ENCODE data around the gene HBG1.
"Not testable (repeated sequence)": the region's sequence is repeated elsewhere in the genome, so short reads cannot be mapped to it uniquely, and the experiment has no call there.

Gene HBG1

GRCh38 chr11:5258543-5259262, 9.0 kb upstream of the HBG1 start:
- H3K27ac ChIP-seq, result no peak overlapping the region
- TF ChIP-seq, protein P1, sequence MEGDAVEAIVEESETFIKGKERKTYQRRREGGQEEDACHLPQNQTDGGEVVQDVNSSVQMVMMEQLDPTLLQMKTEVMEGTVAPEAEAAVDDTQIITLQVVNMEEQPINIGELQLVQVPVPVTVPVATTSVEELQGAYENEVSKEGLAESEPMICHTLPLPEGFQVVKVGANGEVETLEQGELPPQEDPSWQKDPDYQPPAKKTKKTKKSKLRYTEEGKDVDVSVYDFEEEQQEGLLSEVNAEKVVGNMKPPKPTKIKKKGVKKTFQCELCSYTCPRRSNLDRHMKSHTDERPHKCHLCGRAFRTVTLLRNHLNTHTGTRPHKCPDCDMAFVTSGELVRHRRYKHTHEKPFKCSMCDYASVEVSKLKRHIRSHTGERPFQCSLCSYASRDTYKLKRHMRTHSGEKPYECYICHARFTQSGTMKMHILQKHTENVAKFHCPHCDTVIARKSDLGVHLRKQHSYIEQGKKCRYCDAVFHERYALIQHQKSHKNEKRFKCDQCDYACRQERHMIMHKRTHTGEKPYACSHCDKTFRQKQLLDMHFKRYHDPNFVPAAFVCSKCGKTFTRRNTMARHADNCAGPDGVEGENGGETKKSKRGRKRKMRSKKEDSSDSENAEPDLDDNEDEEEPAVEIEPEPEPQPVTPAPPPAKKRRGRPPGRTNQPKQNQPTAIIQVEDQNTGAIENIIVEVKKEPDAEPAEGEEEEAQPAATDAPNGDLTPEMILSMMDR (conservative IDR thresholded peaks at IDR 0.05), result no peak
- TF ChIP-seq ZFX (IDR thresholded peaks at IDR 0.05), result no peak

GRCh38 chr11:5257296-5257695, 7.6 kb upstream of the HBG1 start:
- no peak overlapping the region for H3K27ac ChIP-seq
- TF ChIP-seq ZFX (IDR thresholded peaks at IDR 0.05), result no peak

GRCh38 chr11:5254646-5255413, 5.2 kb upstream of the HBG1 start, which contains the start of gene HBG2:
Gene HBG2 (minus strand): TSS chr11:5254781. CDS start chr11:5254728, 53 bp downstream.
- H3K27ac ChIP-seq, result not testable (repeated sequence)

DNA sequence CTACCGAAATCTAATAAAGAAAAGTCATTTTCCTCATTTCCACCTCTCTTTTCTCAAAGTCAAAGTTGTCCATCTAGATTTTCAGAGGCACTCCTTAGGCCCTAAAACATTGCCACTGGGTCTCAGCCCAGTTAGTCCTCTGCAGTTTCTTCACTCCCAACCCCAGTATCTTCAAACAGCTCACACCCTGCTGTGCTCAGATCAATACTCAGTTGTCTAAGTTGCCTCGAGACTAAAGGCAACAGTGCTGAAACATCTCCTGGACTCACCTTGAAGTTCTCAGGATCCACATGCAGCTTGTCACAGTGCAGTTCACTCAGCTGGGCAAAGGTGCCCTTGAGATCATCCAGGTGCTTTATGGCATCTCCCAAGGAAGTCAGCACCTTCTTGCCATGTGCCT, 4.4 kb upstream of the HBG1 start:
- H3K27ac ChIP-seq, result not testable (repeated sequence)

DNA sequence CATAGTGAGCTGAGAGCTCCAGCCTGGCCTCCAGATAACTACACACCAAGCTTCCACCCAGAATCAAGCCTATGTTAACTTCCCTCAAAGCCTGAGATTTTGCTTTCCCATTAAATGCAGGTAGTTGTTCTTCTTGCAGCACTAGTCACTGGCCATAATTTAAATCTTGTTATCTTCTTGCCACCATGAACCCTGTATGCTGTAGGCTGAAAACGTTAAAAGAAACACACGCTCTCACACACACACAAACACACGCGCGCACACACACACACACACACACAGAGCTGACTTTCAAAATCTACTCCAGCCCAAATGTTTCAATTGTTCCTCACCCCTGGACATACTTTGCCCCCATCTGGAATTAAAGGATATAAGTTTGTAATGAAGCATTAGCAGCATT, 3.8 kb upstream of the HBG1 start:
- H3K27ac ChIP-seq, result not testable (repeated sequence)

DNA sequence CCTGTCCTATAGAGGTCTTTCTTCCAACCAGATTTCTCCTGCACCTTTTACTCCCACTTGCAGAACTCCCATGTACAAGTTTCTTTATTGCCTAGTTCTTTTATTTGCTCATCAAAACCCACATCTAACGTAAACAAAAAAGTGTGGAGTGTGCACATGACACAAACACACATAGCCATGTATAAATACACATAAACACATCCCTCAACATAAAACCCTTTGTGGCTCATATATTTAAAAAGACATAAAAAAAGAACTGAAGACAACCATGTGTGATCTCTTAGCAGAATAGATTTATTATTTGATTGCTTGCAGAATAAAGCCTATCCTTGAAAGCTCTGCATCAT, 3.2 kb upstream of the HBG1 start:
- H3K27ac ChIP-seq, result no peak overlapping the region
- TF ChIP-seq, protein P1 (conservative IDR thresholded peaks at IDR 0.05), result no peak
- TF ChIP-seq ZFX (IDR thresholded peaks at IDR 0.05), result no peak

DNA sequence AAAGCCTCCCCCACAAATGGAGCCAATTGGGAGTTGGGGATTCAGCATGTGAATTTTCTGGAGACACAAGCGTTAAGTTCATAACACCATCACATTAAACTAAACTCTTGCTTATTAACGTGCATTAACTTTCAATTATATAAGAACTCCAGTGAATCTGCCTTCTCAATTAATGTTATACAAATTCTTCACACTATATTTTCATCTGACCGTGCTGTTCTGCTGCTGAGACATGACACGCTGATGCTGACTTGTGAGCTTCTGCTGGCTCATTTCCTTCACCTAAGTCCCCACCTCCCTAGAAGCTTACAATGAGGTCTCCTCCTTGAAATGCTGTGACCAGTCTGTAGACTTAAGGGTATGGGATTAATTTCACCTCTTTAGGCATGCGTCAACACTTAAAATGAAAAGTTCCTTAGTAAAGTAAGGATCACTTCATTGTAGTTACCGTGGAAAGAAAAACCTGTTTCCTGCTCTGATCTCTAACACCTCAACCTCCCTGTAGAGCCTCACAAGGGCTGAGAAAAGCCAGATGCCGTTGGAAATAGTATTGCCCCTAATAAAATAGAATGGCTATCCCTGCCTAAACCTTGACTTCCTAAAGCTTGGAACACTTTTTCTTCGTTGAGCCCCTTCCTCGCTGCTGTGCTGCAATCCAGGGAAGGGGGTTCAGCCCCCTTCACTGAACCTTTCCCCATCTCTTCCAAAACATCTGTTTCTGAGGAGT, 2.7 kb upstream of the HBG1 start:
- TF ChIP-seq, protein P1 (conservative IDR thresholded peaks at IDR 0.05), result no peak
- no peak for TF ChIP-seq ZFX (IDR thresholded peaks at IDR 0.05)

GRCh38 chr11:5251746-5252145, 2.1 kb upstream of the HBG1 start:
- TF ChIP-seq ZFX (IDR thresholded peaks at IDR 0.05), result no peak
- TF ChIP-seq, protein P1 (conservative IDR thresholded peaks at IDR 0.05), result no peak
- no peak overlapping the region for H3K27ac ChIP-seq

More for the DNA sequence above, 2.7 kb upstream of the HBG1 start:
- no peak overlapping the region for H3K27ac ChIP-seq

DNA sequence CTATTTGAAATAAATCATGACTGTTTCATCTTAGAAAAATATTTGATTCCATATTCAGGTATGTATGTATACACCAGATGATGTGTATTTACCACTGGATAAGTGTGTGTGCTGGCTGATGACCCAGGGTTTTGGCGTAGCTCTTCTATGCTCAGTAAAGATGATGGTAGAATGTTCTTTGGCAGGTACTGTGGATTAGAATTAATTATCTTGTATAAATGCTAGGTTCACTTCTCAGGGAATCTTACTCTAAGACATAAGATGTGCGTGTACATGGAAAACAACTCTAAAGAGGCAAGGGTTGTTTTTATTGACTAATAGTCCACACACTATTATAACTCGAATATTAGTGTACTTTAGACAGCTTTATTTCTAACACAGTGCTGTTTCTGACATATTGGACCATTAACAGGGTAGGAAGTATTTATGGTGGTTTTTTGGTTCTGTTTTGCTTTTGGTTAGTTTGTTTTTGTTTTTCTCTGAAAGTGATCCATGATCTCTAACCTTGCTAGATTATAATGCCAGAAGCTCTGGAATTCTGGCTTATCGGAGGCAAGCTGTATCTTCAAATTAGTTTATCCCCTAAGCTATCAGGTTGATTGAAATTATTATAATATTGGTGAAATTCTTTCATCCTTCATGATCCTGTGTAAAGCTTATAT, 1.0 kb upstream of the HBG1 start:
- no peak overlapping the region for H3K27ac ChIP-seq
- TF ChIP-seq, protein P1 (conservative IDR thresholded peaks at IDR 0.05), result no peak
- no peak for TF ChIP-seq ZFX (IDR thresholded peaks at IDR 0.05)

DNA sequence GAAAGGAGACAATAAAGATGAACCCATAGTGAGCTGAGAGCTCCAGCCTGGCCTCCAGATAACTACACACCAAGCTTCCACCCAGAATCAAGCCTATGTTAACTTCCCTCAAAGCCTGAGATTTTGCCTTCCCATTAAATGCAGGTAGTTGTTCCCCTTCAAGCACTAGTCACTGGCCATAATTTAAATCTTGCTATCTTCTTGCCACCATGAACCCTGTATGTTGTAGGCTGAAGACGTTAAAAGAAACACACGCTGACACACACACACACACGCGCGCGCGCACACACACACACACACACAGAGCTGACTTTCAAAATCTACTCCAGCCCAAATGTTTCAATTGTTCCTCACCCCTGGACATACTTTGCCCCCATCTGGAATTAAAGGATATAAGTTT, 1.2 kb downstream of the HBG1 start:
- H3K27ac ChIP-seq, result not testable (repeated sequence)

All from C4-2B (cell line).